SK-N-MC (cell line): ENCODE data around the gene LITAF.

Experiments used
- EZH2 ChIP-seq: fragments of 200-600 bp; sonication (generic); IDR thresholded peaks from one replicate; pipeline ENCODE4 v1.6.1; 2017; ENCODE audit warnings: antibody characterized with exemption
- FOXP2 ChIP-seq: optimal IDR thresholded peaks from 2 replicates; pipeline ENCODE3; 2011; ENCODE audit warnings: mild to moderate bottlenecking, moderate library complexity; ENCODE audit not compliant: insufficient read depth; ENCODE audit errors: extremely low read length, control extremely low read depth
- POLR2AphosphoS5 ChIP-seq: IDR thresholded peaks from 2 replicates; pipeline ENCODE4 v1.6.1; 2012; ENCODE audit warnings: mild to moderate bottlenecking, low read depth, low read length, borderline replicate concordance

DNA sequence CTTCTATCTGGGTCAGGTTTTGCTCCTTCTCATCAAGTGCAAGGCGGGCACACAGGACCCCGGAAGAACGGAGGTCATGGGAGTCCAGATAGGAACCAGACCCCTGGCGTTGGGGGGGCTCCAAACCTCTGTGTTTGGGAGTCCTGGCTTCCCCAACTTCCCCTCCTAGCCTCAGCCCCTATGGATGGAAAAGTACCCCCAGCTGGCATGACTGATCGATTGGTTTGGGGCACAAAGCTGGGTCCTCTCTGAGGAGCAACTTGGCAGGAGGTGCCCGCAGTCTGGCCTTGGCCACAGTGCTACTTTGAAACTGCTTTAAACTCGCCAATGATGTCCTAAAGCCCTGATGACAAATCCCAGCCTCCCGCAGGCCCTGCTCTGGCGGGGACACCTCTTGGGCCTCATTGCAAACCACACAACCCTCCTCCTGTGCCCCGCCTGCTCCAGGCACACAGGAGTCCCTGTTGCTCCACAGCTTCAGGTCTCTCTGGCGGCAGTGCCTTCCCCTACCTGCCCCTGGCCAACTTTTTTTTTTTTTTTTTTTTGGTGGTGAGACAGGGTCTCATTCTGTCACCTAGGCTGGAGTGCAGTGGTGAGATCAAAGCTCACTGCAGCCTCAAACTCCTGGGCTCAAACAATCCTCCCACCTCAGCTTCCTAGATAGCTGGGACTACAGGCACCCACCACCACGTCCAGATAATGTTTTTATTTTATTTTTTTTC lies 43.5 kb upstream of the LITAF start:
- TF ChIP-seq EZH2, result no peak
- no peak for TF ChIP-seq POLR2AphosphoS5
- TF ChIP-seq FOXP2, result no peak
